ENCODE measurements around the gene FOXL1.

DNA sequence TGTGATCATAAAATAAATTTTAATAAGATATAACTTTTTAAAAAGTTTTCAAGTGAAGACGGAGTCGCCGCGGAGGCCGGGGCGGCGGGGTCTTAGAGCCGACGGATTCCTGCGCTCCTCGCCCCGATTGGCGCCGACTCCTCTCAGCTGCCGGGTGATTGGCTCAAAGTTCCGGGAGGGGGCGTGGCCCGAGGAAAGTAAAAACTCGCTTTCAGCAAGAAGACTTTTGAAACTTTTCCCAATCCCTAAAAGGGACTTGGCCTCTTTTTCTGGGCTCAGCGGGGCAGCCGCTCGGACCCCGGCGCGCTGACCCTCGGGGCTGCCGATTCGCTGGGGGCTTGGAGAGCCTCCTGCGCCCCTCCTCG, 11.8 kb upstream of the FOXL1 start, which contains the start of gene FOXC2:
- TF ChIP-seq ZNF445 (CRISPR knock-in tag; IDR thresholded peaks at IDR 0.05; ENCODE audit: low read depth) (no peak), RBM14 (IDR thresholded peaks at IDR 0.05; ENCODE audit: borderline replicate concordance, insufficient read depth, low read depth, low read length) (no peak), BRF1 (IDR thresholded peaks at IDR 0.05; ENCODE audit: borderline replicate concordance, extremely low read depth, insufficient read length) (no peak), MYBL2 (IDR thresholded peaks at IDR 0.05; ENCODE audit: low read depth) (no peak), MYBL2 (CRISPR knock-in tag; IDR thresholded peaks at IDR 0.05; ENCODE audit: borderline replicate concordance) (no peak), ARHGAP35 (IDR thresholded peaks at IDR 0.05; ENCODE audit: partially characterized antibody) (no peak), CREM (IDR thresholded peaks at IDR 0.05; ENCODE audit: low read depth) (no peak), ZNF561 (CRISPR knock-in tag; conservative IDR thresholded peaks at IDR 0.05) (no peak), RAD21 (CRISPR knock-in tag; conservative IDR thresholded peaks at IDR 0.05 in 1 of 2, IDR thresholded peaks at IDR 0.05 in 1 of 2) (no peak), MTF1 (CRISPR knock-in tag; IDR thresholded peaks at IDR 0.05; ENCODE audit: borderline replicate concordance) (no peak), YY1 (IDR thresholded peaks at IDR 0.05; ENCODE audit: borderline replicate concordance in 1 of 3, control insufficient read depth in 1 of 3, extremely low read depth in 1 of 3, insufficient read depth in 3 of 3, insufficient read length in 1 of 3, insufficient replicate concordance in 2 of 3, low read depth in 1 of 3, low read length in 2 of 3) (no peak), HMG20A (CRISPR knock-in tag; conservative IDR thresholded peaks at IDR 0.05) (no peak)
- TF ChIP-seq, protein P1, sequence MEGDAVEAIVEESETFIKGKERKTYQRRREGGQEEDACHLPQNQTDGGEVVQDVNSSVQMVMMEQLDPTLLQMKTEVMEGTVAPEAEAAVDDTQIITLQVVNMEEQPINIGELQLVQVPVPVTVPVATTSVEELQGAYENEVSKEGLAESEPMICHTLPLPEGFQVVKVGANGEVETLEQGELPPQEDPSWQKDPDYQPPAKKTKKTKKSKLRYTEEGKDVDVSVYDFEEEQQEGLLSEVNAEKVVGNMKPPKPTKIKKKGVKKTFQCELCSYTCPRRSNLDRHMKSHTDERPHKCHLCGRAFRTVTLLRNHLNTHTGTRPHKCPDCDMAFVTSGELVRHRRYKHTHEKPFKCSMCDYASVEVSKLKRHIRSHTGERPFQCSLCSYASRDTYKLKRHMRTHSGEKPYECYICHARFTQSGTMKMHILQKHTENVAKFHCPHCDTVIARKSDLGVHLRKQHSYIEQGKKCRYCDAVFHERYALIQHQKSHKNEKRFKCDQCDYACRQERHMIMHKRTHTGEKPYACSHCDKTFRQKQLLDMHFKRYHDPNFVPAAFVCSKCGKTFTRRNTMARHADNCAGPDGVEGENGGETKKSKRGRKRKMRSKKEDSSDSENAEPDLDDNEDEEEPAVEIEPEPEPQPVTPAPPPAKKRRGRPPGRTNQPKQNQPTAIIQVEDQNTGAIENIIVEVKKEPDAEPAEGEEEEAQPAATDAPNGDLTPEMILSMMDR (IDR thresholded peaks at IDR 0.05 in 2 of 3, conservative IDR thresholded peaks at IDR 0.05 in 1 of 3; ENCODE audit: insufficient read depth in 2 of 3, low read depth in 1 of 3, low read length in 3 of 3): no peak

Data from K562 (cell line).